ENCODE measurements around the gene WDR33.

The WDR33 gene

DNA sequence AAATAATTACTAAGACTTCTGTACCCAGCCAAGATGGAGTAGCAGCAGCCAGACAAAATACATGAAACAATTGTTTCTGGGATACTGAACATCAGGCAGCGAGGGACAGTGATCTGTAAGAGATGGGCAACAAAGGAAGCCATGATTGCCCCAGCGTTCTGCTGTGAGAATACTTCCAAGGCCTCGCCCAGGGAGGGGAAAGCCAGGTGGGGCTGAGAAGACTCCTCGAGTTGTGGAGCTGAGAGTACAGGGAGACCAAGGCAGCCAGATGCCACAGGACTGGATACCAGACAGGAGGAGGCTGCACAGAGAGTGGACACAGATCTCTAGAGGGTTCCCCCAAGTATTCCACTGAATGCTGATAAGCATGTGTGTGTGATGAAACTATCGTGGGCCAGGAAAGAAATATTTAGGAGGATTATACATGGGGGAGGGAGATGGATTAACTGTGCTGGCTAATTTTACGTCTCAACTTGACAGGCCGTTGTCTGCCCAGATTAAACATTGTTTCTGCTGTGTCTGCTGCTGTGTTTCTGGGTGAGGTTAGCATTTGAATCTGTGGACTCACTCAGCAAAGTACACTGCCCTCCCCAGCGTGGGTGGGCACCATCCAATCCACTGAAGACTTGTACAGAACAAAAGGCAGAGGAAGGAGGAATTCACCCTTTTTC is 125.4 kb downstream of the WDR33 start:
- no peak for DNase-seq

DNA sequence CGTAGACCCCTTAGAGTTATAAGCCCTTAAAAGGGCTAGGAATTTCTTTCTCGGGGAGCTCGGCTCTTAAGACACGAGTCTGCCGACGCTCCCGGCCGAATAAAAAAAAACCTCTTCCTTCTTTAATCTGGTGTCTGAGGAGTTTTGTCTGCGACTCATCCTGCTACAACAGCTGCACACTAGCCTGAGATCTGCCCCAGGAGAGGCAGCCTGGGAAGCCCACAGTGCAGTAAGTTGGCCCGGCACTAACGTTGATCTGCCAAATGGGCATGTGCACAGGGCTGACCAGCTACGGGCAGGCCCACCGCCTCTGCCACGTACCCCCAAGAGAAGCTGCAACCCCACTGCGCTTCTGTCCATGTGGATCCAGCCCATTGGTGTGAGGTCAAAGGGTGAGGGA is 127.2 kb downstream of the WDR33 start:
- DNase-seq: no peak

DNA sequence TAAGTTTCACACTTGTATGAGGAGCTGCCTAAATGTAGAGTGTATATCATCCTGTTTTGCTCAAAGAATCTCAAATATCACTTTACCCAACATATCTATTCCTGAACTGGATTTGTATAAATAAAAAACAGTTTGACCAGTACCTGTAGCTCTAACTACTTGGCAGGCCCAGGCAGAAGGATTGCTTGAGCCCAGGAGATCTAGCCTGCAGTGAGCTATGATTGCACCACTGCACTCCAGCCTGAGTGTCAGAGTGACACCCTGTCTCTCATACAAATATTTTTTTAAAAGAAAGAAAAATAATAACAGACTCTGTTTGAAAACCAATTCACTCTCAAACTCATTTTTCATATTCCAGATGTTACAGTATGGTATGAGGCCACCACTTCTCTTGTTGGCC is 127.9 kb downstream of the WDR33 start:
- no peak for DNase-seq

DNA sequence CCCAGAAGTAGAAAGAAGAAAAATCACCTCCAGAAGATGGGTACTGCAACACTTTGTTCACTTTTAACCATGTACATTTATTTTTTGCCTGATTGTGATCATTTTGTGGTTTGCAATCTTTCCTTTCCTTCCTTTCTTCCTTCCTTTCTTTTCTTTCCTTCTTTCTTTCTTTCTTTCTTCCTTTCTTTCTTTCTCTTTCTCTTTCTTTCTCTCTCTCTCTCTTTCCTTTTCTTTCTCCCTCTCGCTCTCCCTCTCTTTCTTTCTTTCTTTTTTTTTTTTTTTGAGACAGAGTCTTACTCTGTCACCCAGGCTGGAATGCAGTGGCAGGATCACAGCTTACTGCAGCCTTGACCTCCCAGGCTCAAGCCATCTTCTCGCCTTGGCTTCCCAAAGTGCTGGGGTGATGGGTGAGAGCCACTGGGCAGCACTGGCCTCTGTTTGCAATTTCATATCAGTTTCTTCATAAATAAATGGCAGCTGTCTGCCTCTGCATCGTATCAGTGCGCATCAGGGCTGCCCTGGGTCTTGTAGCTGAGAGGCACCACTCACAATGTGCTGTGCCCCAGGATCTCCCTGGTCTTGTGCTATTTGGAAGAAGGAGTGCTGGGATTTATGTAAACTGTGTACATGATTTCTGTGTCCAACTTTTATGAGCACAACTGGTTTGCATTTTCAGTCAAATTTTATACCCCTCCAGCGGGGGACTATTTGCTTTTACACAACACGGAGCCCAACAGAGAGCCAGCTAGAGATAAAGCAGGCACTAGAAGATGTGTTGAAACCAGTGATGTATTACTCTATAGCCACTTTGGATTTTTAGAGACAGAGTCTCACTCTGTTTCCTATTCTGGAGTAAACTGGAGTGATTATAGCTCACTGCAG is 128.8 kb downstream of the WDR33 start:
- no peak for DNase-seq

DNA sequence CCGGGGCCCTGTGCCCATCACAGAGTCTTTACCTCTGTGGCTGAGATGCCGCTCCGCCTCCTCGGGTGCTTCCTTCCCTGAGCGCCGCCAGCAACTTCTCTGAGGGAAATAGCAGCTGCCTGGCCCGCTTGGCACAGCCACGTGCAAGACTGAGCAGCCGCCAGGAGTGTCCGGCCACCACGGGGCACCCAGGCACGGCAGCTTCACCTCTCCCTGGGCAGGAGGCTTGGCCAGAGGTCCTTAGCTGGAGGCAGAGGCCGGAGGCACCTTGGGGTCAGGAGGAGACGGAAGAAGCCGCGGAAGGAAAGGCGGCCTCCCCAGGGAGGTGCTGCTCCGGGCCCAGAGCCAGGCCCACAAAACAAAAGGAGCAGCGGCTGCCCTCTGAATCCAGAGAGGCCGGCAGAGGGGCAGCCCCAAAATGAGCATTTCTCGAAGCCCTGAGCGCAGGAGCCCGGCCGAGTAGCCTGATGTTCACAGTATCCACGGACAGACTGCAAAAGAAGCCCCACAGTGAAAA is 129.6 kb downstream of the WDR33 start:
- DNase-seq: no peak

DNA sequence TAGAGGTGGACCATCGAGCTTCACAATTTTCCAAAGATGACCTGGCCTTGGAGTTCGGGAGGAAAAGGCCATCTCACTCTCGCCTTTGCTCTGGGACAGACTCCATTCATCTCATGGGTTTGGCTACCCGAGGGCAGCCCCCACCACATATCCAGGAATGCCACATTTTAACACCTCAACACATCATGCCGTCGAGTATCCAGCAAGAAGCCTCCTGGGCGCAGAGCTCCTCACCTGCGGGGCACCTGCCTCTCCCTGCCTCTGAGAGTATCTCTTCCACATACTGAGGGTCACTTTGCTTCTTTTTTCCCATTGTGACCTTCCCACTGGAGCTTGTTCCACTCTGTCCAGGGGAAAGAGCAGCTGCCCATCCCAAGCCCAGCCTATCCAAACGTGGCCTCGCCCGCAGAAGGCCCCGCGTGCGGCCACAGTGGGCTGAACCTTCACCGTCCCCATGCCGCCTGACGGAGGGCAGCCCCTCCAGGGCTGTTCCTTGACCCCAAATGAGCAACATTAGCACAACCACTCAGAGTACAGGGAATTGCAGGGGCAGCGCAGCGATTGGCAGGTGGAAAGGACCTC is 130.2 kb downstream of the WDR33 start:
- no peak for DNase-seq

DNA sequence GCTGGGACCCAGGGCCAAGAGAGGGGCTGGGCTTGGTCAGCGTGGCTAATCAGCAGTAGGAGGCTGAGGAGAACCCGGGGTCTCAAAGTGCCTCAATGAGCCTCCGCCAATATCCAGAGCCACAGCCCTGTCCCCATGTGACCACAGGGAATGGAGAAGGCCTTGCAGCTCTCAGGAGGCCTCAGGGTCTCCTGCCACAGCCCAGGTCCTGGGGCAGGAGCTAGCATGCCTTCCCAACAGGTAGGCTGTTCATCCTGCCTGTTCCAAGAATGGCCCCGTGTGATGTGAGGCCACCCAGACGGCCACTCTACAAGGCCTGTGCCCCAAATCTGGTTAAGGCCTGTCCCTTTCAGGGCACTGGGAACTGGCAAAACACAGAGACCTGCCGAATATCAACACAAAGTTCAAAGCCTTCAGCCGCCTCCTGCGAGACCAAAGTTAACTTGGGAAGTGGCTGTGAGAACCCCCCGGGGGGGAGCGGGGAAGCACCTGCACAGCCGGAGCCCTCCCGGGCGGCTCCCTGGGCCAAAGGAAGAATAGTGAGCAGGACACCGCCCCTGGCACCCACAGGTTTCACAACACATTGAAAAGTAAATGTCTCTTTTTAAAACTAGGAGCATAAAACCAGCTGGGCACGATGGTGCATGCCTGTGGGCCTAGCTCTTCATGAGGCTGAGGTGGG is 131.2 kb downstream of the WDR33 start:
- no peak for DNase-seq

DNA sequence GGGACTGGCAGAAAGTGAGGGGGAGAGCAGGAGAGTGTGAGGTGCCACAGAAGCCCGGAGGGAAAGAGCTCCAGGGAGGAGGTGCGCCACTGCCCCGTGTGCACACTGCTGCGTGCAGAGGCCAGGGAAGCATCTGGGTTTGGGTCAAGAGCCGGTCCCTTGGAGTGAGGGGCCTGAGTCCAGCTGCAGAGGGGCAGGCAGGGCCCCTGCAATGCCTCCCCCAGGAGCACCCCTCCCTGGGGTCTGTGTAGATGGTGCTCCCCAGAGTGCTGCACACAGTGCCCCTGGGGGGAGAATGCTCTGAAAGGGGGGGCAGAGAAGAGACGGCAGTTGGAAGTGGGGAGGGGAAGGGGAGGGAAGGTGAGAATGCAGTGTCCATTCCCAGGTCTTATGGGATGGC is 132.0 kb downstream of the WDR33 start:
- DNase-seq: no peak

DNA sequence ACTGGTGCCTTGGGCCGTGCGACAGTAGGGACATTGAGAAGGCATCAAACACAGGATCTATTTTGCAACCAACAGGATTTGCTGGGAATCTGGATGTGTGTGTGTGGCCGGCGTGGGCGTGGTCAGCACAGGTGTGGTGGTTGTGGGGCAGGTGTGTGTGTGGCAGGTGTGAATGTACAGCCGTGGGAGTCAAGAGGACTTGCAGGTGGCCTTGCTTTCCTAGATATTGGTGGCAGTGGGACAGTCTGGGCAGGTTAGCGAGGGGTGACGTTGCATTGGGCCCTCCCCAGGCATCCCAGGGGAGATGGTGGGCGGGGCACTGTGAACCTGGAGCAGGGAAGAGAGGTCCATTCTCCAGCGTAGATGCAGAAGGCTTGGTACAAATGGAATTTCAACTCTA is 132.4 kb downstream of the WDR33 start:
- no peak for DNase-seq

DNA sequence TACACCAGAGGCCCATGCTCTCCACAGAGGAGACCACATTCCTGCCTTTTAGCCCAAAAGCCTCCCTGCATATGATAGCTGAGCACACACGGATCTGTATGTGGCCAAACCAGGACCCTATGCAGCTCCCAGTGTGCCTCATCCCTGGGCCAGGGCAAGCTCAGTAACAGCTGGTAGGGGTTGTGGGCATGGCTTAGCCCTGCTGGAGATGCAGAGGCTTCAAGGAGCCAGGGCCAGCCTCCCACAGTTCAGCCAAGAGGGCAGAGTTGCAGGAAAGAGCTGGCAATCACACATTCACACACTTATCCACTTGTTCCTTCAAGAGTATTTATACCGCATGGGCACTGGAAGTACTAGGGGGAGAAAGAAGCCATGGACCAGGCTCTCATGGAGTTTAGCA is 134.1 kb downstream of the WDR33 start:
- no peak for DNase-seq

DNA sequence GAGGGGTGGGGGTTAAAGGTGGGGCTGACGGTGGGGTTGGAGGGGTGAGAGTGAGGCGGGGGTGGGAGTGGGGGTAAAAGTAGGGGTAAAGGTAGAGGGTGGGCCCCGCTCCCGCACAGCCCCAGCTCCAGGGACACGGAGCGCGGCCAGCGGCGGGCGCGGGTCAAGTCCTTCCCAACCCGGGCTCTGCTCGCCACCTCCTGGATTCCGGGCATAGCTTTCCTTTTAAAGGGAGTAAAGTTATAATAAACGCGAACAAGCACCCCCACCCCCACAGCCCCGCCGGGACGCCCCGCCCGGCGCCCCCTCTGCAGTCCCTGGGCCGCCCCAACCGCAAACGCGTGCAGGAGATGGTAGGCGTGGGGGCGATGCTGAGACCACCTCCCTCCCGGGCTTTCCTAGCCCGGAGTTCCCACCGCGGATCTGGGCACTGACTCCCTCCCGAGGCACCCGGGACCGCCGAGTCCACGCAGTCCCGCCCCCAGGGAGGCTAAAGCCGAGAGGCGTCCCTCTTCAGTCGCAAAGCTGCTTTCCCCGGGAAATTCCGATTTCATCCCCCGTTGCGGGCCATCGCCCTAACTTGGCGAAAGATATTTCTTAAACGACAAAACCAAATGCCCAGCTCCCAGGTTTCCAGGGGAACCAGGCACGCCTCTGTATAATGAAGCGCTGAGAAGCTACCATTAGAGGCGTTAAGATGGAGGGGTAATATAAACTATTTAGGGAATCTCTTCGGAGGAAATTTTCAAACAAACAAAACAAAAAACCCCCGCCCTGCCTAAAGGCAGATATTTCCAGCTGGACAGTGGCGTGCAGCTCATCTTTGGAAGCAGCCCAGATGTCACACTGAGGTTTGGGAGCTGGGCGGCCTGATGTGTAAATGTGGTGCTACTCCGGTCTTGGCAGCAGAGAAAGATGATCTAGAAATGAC is 135.4 kb downstream of the WDR33 start, which contains the start of gene LIMS2:
Gene LIMS2, minus strand, starts transcription at position 200 of the 931 bp plus-strand sequence. CDS start 506 bp downstream, outside the sequence.
- no peak for DNase-seq

DNA sequence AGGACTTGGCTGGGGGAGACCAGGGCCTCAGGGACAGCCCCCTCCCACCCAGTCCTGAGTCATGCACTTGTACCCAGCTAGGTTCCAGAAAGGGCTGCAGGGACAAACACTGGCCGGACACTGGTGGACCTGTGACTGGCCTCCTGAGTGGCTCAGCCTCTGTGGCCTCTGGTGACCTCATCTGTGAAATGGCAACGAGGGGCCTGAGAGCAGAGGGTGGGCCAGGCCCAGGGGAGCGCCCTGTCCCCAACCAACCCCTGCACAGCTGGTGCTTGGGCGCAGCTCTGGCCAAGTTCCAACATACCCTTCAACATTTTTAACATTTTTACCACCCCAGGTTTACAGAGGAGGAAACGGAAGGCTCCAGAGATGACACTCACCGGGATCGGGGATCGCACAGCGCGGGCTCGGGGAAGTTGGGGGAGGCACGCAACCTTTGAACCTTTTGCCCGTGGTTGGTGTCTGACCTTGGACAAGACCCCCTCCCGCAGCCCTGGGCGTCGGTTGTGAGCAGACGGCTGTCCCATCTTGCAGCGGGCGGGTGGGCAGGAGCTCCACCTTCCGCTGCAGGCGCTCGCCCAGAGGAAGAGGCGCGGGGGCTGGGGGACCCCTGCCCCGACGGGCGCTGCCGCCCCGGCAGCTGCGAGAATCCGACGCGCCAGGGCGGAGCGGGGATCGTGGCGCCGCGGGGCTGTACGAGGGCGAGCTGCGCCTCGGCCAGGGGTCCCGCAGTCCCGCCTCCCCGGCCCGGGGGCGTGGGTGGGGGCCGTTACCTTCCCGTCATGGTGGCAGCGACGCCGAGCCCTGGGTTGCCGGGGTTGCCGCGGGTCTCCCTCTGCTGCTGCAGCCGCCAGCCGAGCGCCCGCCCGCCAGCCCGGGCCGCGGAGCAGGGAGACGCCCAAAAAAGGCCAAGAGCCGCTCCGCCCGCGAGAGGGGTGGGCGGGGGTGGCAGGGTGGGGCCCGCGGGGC is 136.4 kb downstream of the WDR33 start:
- no peak for DNase-seq

DNA sequence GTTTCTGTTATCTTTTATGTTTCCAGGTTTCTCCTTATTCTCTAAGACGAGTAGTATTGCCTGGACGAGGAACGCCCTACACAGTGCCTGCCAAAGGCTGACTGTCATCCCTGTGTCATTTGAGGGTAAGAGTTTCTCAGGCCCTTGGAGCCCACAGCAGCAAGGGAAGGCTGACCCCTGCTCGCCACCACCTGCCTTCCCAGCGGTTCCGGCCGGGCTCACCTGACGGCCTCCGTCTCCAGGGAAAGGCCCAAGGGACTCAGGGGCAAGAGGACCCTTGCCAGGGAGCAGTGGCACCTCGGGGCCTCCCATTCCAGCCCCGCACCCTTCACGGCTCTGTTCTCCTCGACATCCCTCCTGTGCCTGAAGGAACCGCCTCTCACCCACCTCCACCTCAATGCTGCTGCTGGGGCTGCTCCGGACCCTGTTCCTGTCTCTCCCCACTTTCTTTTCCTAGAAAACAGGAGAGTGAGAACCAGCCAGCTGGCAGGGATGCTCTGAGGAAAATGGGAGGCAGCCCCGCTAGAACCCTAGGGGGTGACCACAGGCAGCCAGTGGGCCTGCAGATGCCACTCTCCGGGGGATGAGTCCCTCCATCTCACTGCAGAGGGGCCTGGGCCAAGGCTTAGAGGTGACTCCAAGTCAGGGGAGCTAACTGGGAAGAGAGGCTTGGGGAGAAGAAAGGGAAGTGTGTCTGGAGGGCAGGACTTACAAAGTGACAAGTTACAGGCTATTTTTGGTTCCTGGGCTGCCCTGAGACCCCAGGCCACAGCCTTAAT is 137.5 kb downstream of the WDR33 start:
- DNase-seq: no peak

DNA sequence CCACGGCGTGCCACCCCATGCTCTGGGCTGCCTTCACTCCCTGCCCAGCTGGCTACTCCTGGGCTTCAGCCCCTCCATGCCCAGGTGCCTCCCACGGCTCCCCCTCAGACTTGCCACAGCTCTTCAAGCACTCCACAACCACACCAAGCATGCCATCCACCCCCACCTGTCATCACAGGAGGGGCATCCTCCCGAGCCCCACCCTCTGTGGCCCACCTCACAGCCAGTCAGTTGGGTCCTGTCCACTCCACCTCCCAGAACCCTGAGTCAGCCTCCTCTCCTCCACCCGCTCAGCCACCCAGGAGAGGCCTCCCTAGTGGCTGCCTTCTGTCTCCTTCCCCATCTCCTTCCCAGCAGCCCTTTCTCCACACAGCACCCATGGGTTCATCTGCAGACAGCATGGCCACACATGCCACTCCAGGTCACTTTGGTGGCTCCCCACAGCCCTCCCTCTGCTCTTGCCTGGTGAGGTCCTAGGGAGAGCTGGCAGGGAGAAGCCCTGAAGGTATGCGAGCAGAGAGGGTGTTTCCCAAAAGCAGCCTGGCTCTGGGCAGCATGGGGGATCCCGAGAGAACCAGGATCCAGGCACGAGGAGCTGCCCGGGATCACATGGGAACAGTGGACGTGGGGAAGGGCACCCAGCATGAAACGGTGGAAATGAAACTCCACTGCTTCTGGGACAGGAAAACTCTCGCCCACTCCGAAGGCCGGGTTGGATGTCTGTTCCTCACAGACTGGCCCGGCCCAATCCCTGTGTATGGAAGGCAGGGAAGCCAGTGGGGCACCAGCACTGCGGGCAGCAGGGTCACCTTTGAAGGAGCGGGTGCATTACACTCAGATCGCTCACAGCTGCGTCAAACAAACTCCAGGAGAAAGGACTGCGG is 138.4 kb downstream of the WDR33 start:
- DNase-seq: no peak

DNA sequence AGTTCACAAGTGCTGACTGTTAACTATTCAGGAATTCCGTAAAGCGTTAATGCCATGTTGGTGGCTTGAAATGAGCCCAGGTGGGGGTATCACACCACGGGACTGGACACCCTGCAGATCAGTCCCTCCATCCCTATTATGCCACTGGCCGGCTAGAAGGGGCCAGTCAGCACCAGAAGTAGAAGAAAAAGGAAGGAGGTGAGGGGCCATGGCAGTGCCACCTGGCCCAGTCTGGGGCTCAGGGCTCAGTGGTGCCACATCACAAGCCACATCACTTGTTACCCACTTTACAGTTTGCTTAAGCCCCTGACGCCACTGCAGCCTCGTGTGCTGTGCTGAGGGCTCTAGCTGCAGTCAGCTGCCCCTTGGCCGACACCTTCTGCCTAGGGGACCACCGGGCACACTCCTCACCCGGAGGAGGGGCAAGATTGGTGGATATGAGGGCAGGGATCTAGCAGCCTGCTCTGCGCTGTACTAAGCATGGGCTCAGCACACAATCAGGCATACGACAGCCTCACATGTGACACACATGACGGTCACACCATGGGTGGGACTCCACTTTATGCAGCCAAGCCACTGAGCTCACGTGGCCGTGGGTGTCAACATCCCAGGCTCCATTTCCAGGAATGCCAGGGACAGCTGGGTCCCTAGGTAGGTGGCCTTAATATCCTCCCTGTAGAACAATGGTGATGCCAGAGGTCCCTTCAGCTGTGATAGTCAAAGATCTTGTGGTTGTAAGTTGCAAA is 139.2 kb downstream of the WDR33 start:
- DNase-seq: no peak

DNA sequence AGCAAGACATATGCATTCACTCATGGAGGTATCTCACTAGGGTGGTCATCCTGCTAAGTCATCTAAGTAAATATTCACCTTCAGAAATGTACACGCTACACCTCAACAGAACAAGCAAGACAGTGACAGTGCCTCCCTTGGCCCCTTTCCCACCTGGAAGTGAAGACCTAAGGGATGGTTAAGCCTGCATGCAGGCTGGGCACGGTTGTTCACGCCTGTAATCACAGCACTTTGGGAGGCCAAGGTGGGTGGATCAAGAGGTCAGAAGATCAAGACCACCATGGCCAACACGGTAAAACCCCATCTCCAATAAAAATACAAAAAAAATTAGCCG is 140.0 kb downstream of the WDR33 start:
- no peak for DNase-seq

DNA sequence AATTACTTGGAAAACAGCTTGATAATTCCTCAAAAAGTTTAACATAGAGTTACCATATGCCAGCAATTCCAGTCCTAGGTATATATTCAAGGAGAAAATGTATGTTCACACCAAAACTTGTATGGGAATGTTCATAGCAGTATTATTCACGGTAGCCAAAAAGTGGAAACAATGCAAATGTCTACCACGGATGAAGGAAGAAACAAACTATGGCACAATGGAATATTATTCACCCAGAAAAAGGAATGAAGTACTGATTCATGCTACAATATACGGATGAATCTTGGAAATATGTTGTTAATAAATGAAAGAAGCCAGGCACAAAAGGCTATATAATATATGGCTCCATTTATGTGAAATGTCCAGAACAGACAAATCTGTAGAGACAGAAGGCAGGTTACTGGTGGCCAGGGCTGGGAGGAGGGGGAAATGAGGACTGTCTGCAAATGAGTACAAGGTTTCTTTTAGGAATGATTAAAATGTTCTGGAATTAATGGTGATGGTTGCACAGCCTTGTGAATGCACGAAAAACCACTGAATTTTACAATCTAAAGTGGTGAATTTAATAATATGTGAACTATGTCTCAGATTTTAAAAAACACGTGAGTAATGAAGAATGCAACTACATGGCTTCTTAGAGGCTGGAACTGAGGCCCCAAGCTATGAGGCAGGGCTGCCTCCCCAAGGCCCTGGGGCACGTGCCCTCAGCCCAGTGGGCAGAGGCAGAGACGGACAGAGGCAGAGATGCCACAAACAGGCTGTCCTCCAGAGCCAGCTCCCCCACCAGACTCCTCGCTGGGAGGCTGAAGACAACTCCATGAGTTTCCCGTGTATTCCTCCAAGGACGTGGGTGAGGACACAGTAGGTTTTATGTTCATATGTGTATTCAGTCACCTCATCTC is 140.7 kb downstream of the WDR33 start:
- DNase-seq: no peak
